Heart right ventricle (tissue), 16 donors: ENCODE data around the gene CAPZA1. TPM values are rescaled to one million over a fixed set of nuclear protein-coding genes. Genes with fewer than 3 reads are reported as not detected.

ENCODE experiments used
- ATAC-seq, 8 donors: fragments of 200-7000 bp; cut with Tn5 transposase; one replicate each; pipeline ENCODE4 v1.9.1; 2020; ENCODE audit warnings: mild to moderate bottlenecking in 8 of 8, moderate library complexity in 8 of 8, moderate number of reproducible peaks in 1 of 8
- DNase-seq, 2 donors: peaks; one replicate each; pipeline ENCODE4 v3.0.0-alpha.2; 2020
- H3K27ac ChIP-seq, 10 donors: fragments of 200-600 bp; sonication (generic) in 2 of 10; one replicate each; pipeline versions ENCODE4 v1.5.0 to v1.8.0; 2020 to 2022; ENCODE audit warnings: mild to moderate bottlenecking in 3 of 10
- H3K27me3 ChIP-seq, 7 donors: fragments of 200-600 bp; one replicate each; pipeline ENCODE4 v1.8.0; 2021 to 2022; ENCODE audit warnings: mild to moderate bottlenecking in 2 of 7
- H3K36me3 ChIP-seq, 9 donors: fragments of 200-600 bp; sonication (generic) in 1 of 9; one replicate each; pipeline versions ENCODE4 v1.5.0 to v1.8.0; 2020 to 2022; ENCODE audit warnings: mild to moderate bottlenecking in 2 of 9
- H3K4me1 ChIP-seq, 9 donors: fragments of 200-600 bp; sonication (generic) in 1 of 9; one replicate each; pipeline versions ENCODE4 v1.5.0 to v1.8.0; 2020 to 2022; ENCODE audit warnings: mild to moderate bottlenecking in 4 of 9
- H3K4me3 ChIP-seq, 10 donors: fragments of 200-600 bp; sonication (generic) in 2 of 10; one replicate each; pipeline versions ENCODE4 v1.5.0 to v1.8.0; 2020 to 2022; ENCODE audit warnings: mild to moderate bottlenecking in 7 of 10, moderate library complexity in 2 of 10
- H3K9me3 ChIP-seq, 11 donors: fragments of 200-600 bp in 10 of 11; sonication (generic) in 2 of 11; one replicate each; pipeline versions ENCODE4 v1.5.0 to v1.8.0; 2013 to 2022; ENCODE audit warnings: mild to moderate bottlenecking in 2 of 11, control low read depth in 1 of 11, moderate library complexity in 1 of 11
- CTCF ChIP-seq, 9 donors: fragments of 200-600 bp; sonication (generic) in 2 of 9; IDR thresholded peaks; one replicate each; pipeline versions ENCODE4 v1.5.0 to v1.8.0; 2021 to 2022; ENCODE audit warnings: antibody characterized with exemption in 9 of 9, mild to moderate bottlenecking in 5 of 9, moderate library complexity in 1 of 9
- WGBS, 2 donors: extraction: QIAGEN DNeasy Blood & Tissue Kit; methylation state at CpG; one replicate each; pipeline ENCODE4 v1.1.7; 2013; ENCODE audit warnings: inconsistent platforms in 1 of 2; 5-methylcytosine and 5-hydroxymethylcytosine counted together
- intact Hi-C, 10 donors: fragments of 100-400 bp; cut with DNase I; formaldehyde crosslinking; loops; one replicate each; pipeline versions ENCODE4 v1.11.1 to v1.14.2; 2022
- polyA plus RNA-seq, 2 donors: library from polyadenylated mRNA; stranded (reverse); fragments of 200-250 nt; gene quantifications; one replicate each; pipeline ENCODE4 v1.2.3, GENCODE V29; 2013
- total RNA-seq, 10 donors: library from RNA; stranded (reverse); fragmentation: NEBNext Ultra II Directional in 3 of 10; extraction: Animal tissue kit (Norgen Biotek cat#: 25700) in 3 of 10; gene quantifications; one replicate each; pipeline versions ENCODE4 v1.2.1 to v1.2.4, GENCODE V29; 2021 to 2023
- donor health status: Arrhythmogenic right ventricular cardiomyopathy.
- donor health status: ischemic (EF 13 %, LVEDD 7.1; RV severe dilation, severe dysfunction).
- donor health status: healthy with polysubstance abuse.
- donor health status: DM: no; HTN: yes; CAD: no.
- donor health status: DM: no; HTN: no; CAD: no.
- donor health status: ischemic (EF 25% LVEDD 6.9; RV normal size, moderate dysfunction).
- donor health status: ischemic (EF 25% LVEDD 5.7; RV mildly dilated, moderate dysfunction).
- donor health status: healthy.
- donor health status: DM: yes; HTN: yes; CAD: no.
- donor health status: Ischemic cardiomyopathy.
- donor health status: ischemic (EF 35%, LVEDD 5.7; RV mildly dilated, moderate dysfunction).
- donor health status: nonischemic (EF 11% LVEDD 7.7; RV severe dilation, severe dysfunction).
- donor health status: DM: yes; HTN: yes; CAD: no.
- donor health status: PGD.
- donor health status: ischemic (EF 29% LVEDD 5.4; RV normal size, mild dysfunction).
- donor health status: nonischemic (EF 23%, LVEDD 6.1; RV moderate dilation, normal function).

The CAPZA1 gene
- total and polyA plus RNA-seq, 12 donors: 19.5 to 58.3 (median 23.6) TPM

DNA sequence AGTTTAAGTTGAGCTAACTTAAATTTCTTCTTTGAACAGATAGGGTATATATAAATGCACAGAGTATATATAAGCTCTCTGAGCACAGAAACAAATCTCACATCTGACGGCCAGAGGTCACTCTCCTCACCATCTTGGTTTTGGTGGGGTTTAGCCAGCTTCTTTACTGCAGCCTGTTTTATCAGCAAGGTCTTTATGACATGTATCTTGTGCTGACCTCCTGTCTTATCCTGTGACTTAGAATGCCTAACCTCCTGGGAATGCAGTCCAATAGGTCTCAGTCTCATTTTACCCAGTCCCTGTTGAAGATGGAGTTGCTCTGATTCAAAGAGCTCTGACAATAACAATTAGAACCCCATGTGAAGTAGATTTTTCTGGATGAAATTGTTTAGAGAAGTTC, 53.2 kb downstream of the CAPZA1 start:
- no peak for ATAC-seq
- 89 to 96% methylated on average over 1 of the region's 1 CpG for WGBS, 2 donors
- TF ChIP-seq CTCF (IDR thresholded peaks at IDR 0.05): no peak
- intact Hi-C loops: loop anchor here in 6 of 10 donors (5.0 to 10.0 kb wide), 3 partner anchors 46 to 51 kb away; no protein-coding TSS in a partner anchor
- peak overlapping the region in 3 of 10 donors; percentile 92 to 97 (median 93) for H3K27ac ChIP-seq
- no peak overlapping the region for H3K4me3 ChIP-seq
- H3K36me3 ChIP-seq: peaks cover 0 to 54% (median 10%) of the 10 kb centered on the region in 9 donors
- no peak for DNase-seq
- H3K4me1 ChIP-seq: peaks cover 10 to 51% (median 30%) of the 10 kb centered on the region in 9 donors
- H3K9me3 ChIP-seq: no peaks in the 10 kb centered on the region
- no peaks in the 10 kb centered on the region for H3K27me3 ChIP-seq

DNA sequence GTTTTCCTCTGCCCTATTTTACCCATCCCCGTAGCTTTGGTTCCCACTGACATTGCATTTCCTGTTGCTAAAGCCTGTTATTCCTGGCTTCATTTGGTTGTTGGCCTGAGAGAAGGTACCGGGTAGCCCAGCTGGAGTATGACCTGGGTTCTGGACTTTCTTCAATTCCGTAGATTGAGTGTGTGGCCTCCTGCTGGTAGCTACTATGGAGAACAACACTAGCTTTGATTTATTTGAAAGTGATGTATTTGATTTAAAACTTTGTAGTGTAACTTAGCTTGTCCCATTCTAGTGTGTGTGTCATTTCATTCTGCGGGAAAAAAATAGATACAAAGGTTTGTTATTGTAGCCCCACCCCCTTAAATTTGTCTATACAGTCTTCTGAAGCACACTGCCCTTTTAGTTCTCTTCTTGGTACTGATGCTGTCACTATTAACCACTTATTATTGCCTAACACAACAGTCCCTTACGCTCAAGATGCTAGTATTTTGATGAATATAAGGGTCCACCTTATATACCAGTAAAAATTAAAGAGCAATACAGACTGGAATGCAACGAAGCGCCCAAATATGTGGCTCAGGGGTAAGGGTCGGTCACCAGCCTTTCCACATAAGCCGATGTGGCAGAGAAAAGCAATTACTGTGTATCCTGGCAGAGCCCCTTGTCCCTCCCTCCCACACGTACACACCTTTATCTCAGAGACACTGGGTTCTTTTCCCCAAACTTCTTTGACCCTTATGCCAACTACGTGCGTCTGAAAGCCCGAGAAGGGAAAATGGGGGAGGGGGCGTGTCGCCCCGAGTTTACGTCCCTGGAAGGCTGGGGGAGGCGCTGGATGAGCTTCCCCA, 54.2 kb downstream of the CAPZA1 start:
- peak; percentile 20 to 62 (median 41) for ATAC-seq
- TF ChIP-seq CTCF (IDR thresholded peaks at IDR 0.05): peak; percentile 14 to 62 (median 43)
- peaks cover 10 to 48% (median 30%) of the 10 kb centered on the region in 9 donors for H3K4me1 ChIP-seq
- intact Hi-C loops: loop anchor here in 8 of 10 donors (1.0 to 10.0 kb wide), 6 partner anchors 31 to 52 kb away; partner anchors contain the start of gene RHOC (in 5 of the 8)
- H3K27ac ChIP-seq: peak overlapping the region; percentile 73 to 97 (median 93)
- peaks cover 0 to 44% (median 9%) of the 10 kb centered on the region in 9 donors for H3K36me3 ChIP-seq
- WGBS, 2 donors: 4 to 8% methylated on average over 18 of the region's 18 CpGs
- H3K9me3 ChIP-seq: no peaks in the 10 kb centered on the region
- DNase-seq: peak in 1 of 2 donors; percentile 42
- H3K4me3 ChIP-seq: peak overlapping the region; percentile 67 to 92 (median 85)
- no peaks in the 10 kb centered on the region for H3K27me3 ChIP-seq

GRCh38 chr1:112674440-112674985, 54.9 kb downstream of the CAPZA1 start, which contains the start of gene MOV10:
Gene MOV10 (plus strand): TSS chr1:112674659. CDS start chr1:112674913, 254 bp downstream.
- Histone ChIP-seq H3K27ac (peak within 1 kb of the TSS; percentile 73 to 97 (median 93)), H3K4me1 (peaks cover 10 to 55% (median 30%) of the 10 kb centered on the region in 9 donors), H3K4me3 (peak within 1 kb of the TSS; percentile 67 to 92 (median 85)), H3K27me3 (no peaks in the 10 kb centered on the region), H3K36me3 (peaks cover 0 to 37% (median 9%) of the 10 kb centered on the region in 9 donors), H3K9me3 (no peaks in the 10 kb centered on the region)
- WGBS, 2 donors: 0 to 1% methylated on average over 29 to 30 of the region's 30 CpGs
- ATAC-seq (peak; percentile 73 to 84 (median 78)), DNase-seq (peak; percentile 73 to 76)
- intact Hi-C loops: loop anchor here in 8 of 10 donors (1.0 to 10.0 kb wide), 6 partner anchors 30 to 52 kb away; partner anchors contain the start of gene RHOC (in 5 of the 8)
- TF ChIP-seq CTCF (IDR thresholded peaks at IDR 0.05): no peak
